ENCODE data around the gene COL1A2. TPM values are rescaled to one million over a fixed set of nuclear protein-coding genes. Genes with fewer than 3 reads are reported as not detected.

The COL1A2 gene
- total RNA-seq, 1 donor from 2014 or later, result 169 TPM

GRCh38 chr7:94410413-94411187 is 15.9 kb downstream of the COL1A2 start:
- TF ChIP-seq CTCF (IDR thresholded peaks at IDR 0.05; ENCODE audit: unreplicated experiment), result no peak
- no peaks in the 10 kb centered on the region for H3K27me3 Mint-ChIP-seq (ENCODE audit: unreplicated experiment)
- H3K4me1 Mint-ChIP-seq (ENCODE audit: unreplicated experiment), result no peaks in the 10 kb centered on the region
- no peak overlapping the region for H3K27ac Mint-ChIP-seq (ENCODE audit: unreplicated experiment)
- H3K9me3 Mint-ChIP-seq (ENCODE audit: unreplicated experiment), result no peaks in the 10 kb centered on the region
- no peaks in the 10 kb centered on the region for H3K36me3 Mint-ChIP-seq (ENCODE audit: low read depth, unreplicated experiment)
- no peak overlapping the region for H3K4me3 Mint-ChIP-seq (ENCODE audit: unreplicated experiment)
- DNase-seq (ENCODE audit: low spot score), result no peak

- H3K4me3 Mint-ChIP-seq (ENCODE audit: unreplicated experiment), result no peak overlapping the region
- H3K9me3 Mint-ChIP-seq (ENCODE audit: unreplicated experiment), result no peaks in the 10 kb centered on the region
- TF ChIP-seq CTCF (IDR thresholded peaks at IDR 0.05; ENCODE audit: unreplicated experiment), result no peak
- DNase-seq (ENCODE audit: low spot score), result no peak
- no peaks in the 10 kb centered on the region for H3K27me3 Mint-ChIP-seq (ENCODE audit: unreplicated experiment)
- no peaks in the 10 kb centered on the region for H3K36me3 Mint-ChIP-seq (ENCODE audit: low read depth, unreplicated experiment)
- H3K4me1 Mint-ChIP-seq (ENCODE audit: unreplicated experiment), result no peaks in the 10 kb centered on the region
- no peak overlapping the region for H3K27ac Mint-ChIP-seq (ENCODE audit: unreplicated experiment)
Observed at GRCh38 chr7:94411188-94411466, 16.4 kb downstream of the COL1A2 start.

GRCh38 chr7:94412762-94413322 is 18.1 kb downstream of the COL1A2 start:
- no peak for TF ChIP-seq CTCF (IDR thresholded peaks at IDR 0.05; ENCODE audit: unreplicated experiment)

GRCh38 chr7:94414481-94414880 is 19.8 kb downstream of the COL1A2 start:
- H3K4me3 Mint-ChIP-seq (ENCODE audit: unreplicated experiment), result no peak overlapping the region
- no peak for DNase-seq (ENCODE audit: low spot score)
- no peaks in the 10 kb centered on the region for H3K36me3 Mint-ChIP-seq (ENCODE audit: low read depth, unreplicated experiment)
- H3K4me1 Mint-ChIP-seq (ENCODE audit: unreplicated experiment), result no peaks in the 10 kb centered on the region
- H3K27ac Mint-ChIP-seq (ENCODE audit: unreplicated experiment), result no peak overlapping the region
- H3K27me3 Mint-ChIP-seq (ENCODE audit: unreplicated experiment), result no peaks in the 10 kb centered on the region
- TF ChIP-seq CTCF (IDR thresholded peaks at IDR 0.05; ENCODE audit: unreplicated experiment), result no peak
- no peaks in the 10 kb centered on the region for H3K9me3 Mint-ChIP-seq (ENCODE audit: unreplicated experiment)

More at GRCh38 chr7:94412762-94413322, 18.1 kb downstream of the COL1A2 start:
- no peak for DNase-seq (ENCODE audit: low spot score)
- Mint-ChIP-seq H3K9me3 (ENCODE audit: unreplicated experiment) (no peaks in the 10 kb centered on the region), H3K36me3 (ENCODE audit: low read depth, unreplicated experiment) (no peaks in the 10 kb centered on the region), H3K27me3 (ENCODE audit: unreplicated experiment) (no peaks in the 10 kb centered on the region), H3K4me1 (ENCODE audit: unreplicated experiment) (no peaks in the 10 kb centered on the region), H3K27ac (ENCODE audit: unreplicated experiment) (no peak overlapping the region), H3K4me3 (ENCODE audit: unreplicated experiment) (no peak overlapping the region)

- DNase-seq (ENCODE audit: low spot score), result no peak
- Mint-ChIP-seq H3K27me3 (ENCODE audit: unreplicated experiment) (no peaks in the 10 kb centered on the region), H3K36me3 (ENCODE audit: low read depth, unreplicated experiment) (no peaks in the 10 kb centered on the region), H3K4me3 (ENCODE audit: unreplicated experiment) (no peak overlapping the region), H3K9me3 (ENCODE audit: unreplicated experiment) (no peaks in the 10 kb centered on the region), H3K4me1 (ENCODE audit: unreplicated experiment) (no peaks in the 10 kb centered on the region), H3K27ac (ENCODE audit: unreplicated experiment) (no peak overlapping the region)
- no peak for TF ChIP-seq CTCF (IDR thresholded peaks at IDR 0.05; ENCODE audit: unreplicated experiment)
Observed at GRCh38 chr7:94414980-94415379, 20.3 kb downstream of the COL1A2 start.
